Endothelial cell of umbilical vein (primary cell): ENCODE data around the gene MBD1. TPM values are rescaled to one million over a fixed set of nuclear protein-coding genes. Genes with fewer than 3 reads are reported as not detected.

Experiments used
- polyA plus RNA-seq, 4 experiments: library from polyadenylated mRNA; depleted of rRNA in 3 of 4; stranded (reverse) in 3 of 4; unstranded in 1 of 4; fragments of >200 nt; gene quantifications; 2 replicates each; pipeline versions ENCODE4 v1.2.1 to v1.2.3, GENCODE V29; 2011 to 2012; ENCODE audit warnings: missing spikeins in 1 of 4
- small RNA-seq: library from RNA; depleted of rRNA; stranded (forward); fragments of <200 nt; gene quantifications from one replicate; pipeline ENCODE3, GENCODE V24; 2012; ENCODE audit warnings: low replicate concordance, low read depth; ENCODE audit not compliant: insufficient read depth, insufficient read length
- total RNA-seq: library from RNA; stranded (reverse); gene quantifications from 2 replicates; pipeline ENCODE4 v1.2.3, GENCODE V29; 2021

The MBD1 gene
- total and polyA plus RNA-seq, 2 donors (not counting 3 experiments of a cell fraction or from before 2014, with no cell fraction given): 57.2 to 77.5 TPM

Small RNAs within 50 kb of the gene (small RNA-seq; reads per million reads assigned to genes)
- gene RNA5SP458: not detected

Other genes starting within 250 kb of the MBD1 start
- gene MYO5B, start 86.4 kb downstream of the MBD1 start, total RNA-seq: 1.1 and 1.4 TPM in 2 replicates
- gene MYO5B, start 86.4 kb downstream of the MBD1 start, polyA plus RNA-seq: 0.40 and 0.54 TPM in 2 replicates
- gene CFAP53, start 15.0 kb downstream of the MBD1 start, total RNA-seq: 0.16 and 0.18 TPM in 2 replicates
- gene CFAP53, start 15.0 kb downstream of the MBD1 start, polyA plus RNA-seq: 0.10 and 0.12 TPM in 2 replicates
- 64.4 and 66.9 TPM in 2 replicates for gene CXXC1, start 6.2 kb upstream of the MBD1 start, total RNA-seq
- 128 and 153 TPM in 2 replicates for gene CXXC1, start 6.2 kb upstream of the MBD1 start, polyA plus RNA-seq
- 21.9 and 23.9 TPM in 2 replicates for gene SKA1, start 93.5 kb upstream of the MBD1 start, total RNA-seq
- gene SKA1, start 93.5 kb upstream of the MBD1 start, polyA plus RNA-seq: 6.9 and 8.7 TPM in 2 replicates